NOMO-1 treated with DMSO at 0.1 percent for 48 hours (cell line): ENCODE data around the gene UNC5C.

ENCODE experiments used
- DNase-seq: peaks from one replicate; lab custom pipeline; 2025; ENCODE audit not compliant: unreplicated experiment; lab: John Stamatoyannopoulos, UW

The UNC5C gene

GRCh38 chr4:95469617-95470016, 79.2 kb downstream of the UNC5C start:
- no peak for DNase-seq

DNA sequence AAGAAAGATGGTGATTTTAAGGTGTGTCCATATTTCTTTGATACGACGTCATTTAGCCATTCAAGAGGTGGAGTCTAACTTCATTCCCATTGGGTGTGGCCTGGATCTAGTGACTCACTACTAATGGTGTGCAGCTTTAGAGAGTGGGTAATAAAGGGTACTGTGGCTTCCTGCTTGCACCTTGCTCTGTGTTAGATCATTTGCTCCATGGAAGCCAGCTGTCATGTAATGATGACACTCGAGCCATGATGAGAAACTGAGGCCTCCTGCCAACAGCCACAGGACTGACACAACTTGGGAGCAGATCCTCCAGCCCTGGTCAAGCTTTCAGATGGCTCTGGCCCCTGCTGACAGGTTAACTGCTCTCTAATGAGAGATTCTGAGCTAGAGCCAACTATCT, 82.0 kb downstream of the UNC5C start:
- DNase-seq, result no peak

- DNase-seq, result no peak
Observed at GRCh38 chr4:95465010-95465409, 83.8 kb downstream of the UNC5C start.

- no peak for DNase-seq
Observed at GRCh38 chr4:95462921-95463320, 85.9 kb downstream of the UNC5C start.

- DNase-seq, result no peak
Observed at GRCh38 chr4:95457353-95457752, 91.4 kb downstream of the UNC5C start.

DNA sequence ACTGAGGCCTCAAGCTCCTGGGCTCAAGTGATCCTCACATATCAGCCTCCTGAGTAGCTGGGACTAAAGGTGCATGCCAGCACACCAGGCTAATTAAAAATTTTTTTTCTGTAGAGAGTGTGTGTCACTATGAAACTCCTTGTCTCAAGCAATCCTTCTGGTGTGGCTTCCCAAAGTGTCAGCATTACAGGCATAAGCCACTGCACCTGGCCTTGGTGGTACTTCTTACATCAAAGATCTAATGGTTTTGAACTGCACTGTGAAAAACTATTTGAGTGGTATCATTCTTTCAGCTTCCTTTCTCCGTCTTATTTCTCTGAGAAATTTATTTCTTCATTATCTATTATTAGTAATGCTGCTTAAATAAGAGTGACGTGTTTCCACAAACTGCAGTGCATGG, 98.5 kb downstream of the UNC5C start:
- no peak for DNase-seq

DNA sequence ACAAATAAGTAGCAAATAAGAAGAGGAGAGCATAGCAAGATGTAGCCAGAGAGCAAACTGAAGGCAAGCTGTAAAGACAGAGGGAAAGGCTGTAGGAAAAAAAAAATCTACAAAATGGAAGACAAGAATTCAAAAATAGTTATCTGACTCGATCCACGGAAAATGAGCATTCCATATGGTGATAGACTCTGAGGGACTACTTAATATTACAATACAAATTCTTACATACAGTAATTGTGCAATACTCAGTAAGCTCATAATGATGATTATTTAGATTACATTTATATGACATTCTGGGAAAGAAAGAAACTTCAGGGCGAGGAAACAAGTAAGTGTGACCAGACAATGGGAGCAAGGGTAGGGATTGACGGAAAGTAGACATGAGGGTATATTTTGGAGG, 102.6 kb downstream of the UNC5C start:
- no peak for DNase-seq

- DNase-seq, result no peak
Observed at GRCh38 chr4:95445251-95445650, 103.5 kb downstream of the UNC5C start.

DNA sequence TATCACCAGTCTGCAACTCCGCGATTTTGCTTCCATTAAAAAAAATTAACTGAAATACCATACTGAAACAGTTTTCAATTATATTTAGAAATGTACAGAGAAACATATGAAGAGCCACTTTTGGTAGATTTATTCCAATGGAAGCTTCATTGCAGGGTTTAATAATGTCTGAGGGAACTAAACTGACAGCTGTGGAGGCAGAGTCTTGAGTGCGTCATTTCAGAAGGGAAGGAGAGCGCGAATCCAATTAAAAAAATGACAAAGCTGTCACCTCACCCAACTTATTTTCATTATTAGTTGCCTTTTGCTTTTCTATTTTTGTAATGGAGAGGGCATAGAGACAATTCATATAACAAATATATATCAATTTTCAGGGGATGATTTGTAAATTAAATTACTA, 104.0 kb downstream of the UNC5C start:
- DNase-seq, result no peak

DNA sequence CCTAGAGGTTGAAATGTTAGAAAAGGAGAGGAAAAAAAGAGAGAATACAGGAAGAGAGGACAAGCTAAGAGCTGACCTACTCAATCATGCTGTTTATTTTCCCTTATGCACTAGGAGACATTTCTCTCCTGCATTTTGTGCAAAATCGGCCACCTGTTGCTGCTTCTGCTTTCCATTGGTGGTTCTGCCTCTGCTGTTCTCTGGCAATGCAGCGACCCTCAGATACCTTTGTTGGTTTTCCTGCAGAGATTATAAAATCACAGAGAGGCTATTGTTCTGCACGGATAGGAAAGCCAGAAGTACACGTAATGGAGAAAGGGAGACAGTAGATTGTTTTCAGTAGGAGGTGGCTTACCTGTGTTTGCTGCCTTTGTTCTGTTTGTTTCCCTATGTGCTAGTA, 108.9 kb downstream of the UNC5C start:
- no peak for DNase-seq

- no peak for DNase-seq
Observed at GRCh38 chr4:95439071-95439470, 109.7 kb downstream of the UNC5C start.

DNA sequence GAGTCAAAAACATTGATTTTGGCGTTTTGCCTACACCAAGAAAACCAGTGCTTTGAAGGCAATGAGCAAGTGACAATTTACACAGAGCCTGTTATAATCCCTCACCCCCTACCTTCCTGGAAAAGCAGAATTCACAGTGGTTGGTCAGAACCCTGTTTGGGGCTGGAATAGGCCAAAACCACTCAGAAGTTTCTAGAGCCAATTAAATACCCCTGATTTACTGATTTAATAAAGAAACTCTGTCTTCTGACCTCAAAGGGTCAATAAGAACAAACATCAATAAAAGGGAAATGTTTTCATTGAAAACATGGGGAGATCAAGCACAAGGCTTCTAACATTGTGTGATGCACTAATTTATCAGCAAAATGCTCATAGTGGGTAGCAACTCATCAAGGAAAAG, 116.3 kb downstream of the UNC5C start:
- DNase-seq, result no peak

GRCh38 chr4:95431678-95432077, 117.1 kb downstream of the UNC5C start:
- no peak for DNase-seq

DNA sequence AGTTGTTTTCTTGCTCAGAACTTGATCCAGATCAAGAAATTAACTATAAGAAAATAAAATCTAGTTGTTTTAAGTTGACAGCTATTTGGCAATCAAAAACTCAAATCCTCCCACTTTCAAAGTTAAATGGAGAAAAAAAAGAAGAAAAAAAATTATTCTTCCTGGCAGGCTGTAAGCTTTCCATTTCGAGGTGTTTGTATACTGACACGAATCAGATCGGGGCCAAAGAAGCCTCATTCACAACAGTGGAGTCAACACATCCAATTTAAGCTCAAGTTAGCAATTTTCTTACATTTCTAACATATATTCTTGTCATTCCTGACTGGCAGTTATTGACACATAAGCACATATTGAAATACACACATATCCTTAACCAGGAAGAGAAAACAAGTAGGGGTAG, 119.4 kb downstream of the UNC5C start:
- no peak for DNase-seq

DNA sequence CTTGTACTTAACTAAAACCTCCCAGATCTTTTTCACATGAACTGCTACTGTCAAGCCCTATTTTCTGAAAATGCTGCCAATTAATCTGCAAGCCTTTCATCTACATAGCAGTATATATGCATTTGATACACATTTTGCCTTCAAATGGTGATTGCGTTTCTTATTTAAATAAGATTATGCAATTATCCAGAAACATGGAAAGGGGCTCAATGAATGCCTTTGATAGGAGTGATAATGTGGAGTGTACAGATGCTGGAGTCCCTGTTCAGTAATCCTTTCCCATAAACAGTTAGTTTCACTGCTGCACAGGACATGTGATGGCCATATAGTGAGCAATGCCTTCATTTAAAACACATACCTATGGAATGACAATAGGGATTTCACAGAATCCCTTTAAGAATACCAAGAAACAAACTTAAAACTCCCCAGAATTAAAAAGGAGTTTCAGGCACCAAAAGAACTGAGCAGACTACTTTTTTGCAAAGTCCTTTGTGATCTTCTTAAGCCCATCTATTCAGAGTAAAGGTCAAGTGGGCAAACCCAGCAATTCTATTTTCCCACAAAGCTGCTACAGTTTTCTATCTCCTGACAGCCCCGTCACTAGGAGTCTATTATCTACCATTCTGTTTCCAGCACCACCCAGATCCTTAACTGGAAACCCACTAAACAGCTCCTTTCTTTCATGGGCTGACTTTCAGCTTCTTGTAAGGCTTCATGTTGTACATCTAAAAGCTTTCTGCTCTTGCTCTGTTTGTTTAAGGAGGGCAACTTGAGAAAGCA, 120.3 kb downstream of the UNC5C start:
- no peak for DNase-seq

- no peak for DNase-seq
Observed at GRCh38 chr4:95426455-95426854, 122.3 kb downstream of the UNC5C start.

- DNase-seq, result no peak
Observed at GRCh38 chr4:95422436-95422835, 126.3 kb downstream of the UNC5C start.

GRCh38 chr4:95421869-95422268, 126.9 kb downstream of the UNC5C start:
- DNase-seq, result no peak

DNA sequence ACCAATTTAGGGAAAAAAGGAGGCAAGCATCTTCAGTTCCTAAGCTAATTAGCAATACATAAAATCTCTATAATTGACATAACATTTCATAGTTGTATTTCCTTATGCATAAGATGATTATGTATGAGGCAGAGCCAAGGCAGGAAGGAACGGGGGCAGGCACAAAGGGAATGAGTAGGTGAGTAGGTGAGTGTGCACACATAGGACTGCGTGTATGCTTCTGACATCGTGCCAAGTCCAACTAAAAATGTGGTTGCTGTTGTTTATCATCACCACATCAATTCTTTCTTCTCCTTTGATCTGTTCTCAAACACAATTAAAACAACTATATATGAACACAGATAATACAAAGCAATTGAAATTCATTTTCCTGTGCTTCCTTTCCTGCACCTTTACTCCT, 131.2 kb downstream of the UNC5C start:
- DNase-seq, result no peak

DNA sequence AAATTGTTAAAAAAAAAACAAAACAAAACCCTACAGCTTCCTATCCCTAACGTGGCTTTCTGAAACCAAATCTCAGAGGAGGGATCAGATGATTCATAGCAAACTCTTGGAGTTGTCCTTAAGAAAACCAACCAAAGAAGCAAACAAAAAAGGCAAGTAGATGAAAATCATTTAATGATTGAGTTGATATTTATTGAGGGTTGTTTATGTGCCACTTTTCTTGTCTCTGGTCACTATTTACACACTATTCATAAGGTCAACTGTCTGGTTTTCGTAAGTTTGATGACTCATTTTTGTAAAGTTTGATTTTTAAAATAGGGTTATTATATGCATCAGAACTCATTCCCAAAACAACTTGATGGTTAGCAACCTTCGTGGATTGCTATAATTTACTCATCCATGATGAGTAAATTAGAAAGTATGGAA, 133.4 kb downstream of the UNC5C start:
- no peak for DNase-seq

- no peak for DNase-seq
Observed at GRCh38 chr4:95411371-95412088, 137.2 kb downstream of the UNC5C start.

GRCh38 chr4:95410387-95410977, 138.3 kb downstream of the UNC5C start:
- DNase-seq, result no peak
